Measurements from ENCODE around the gene ARMH3.

DNA sequence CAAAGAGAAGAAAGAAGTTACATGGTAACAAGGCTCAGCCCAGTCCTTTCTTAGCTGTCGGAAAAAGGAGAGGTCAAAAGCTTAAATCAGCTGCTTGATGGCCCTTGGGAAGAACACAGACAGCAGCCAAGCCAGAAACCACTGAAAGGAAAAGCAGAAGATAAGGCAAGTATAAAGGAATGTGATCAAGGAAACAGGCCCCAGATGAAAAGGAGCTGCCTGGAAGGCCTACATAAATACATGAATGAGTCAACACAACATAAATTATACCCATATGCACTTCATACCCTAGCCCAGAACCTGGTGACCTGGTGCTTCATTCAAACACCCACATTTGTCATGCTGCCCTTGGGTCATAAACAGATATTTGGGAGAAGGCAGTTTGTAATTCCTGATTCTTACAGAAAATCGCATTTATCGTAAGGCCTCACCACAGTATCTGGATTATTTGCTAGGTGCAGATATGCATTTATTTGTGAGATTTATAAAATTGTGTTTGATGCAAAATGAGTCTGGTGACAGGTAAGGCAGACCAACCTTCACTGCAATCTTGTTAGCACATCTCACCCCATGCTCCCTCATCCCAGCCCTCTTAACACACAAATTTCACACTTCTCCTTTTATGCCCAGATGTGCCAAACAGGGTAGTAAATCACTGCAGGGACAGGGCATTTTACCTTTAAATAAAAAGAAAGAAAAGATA, 117.5 kb downstream of the ARMH3 start:
- TF ChIP-seq EZH2 (optimal IDR thresholded peaks at IDR 0.05; ENCODE audit: low read depth, low read length) = no peak
- TF ChIP-seq CTCF (IDR thresholded peaks at IDR 0.05; ENCODE audit: low read length) = no peak
- TF ChIP-seq EZH2phosphoT487 (IDR thresholded peaks at IDR 0.05; ENCODE audit: low read length) = no peak
